ENCODE results near the gene CFAP299.

The CFAP299 gene

DNA sequence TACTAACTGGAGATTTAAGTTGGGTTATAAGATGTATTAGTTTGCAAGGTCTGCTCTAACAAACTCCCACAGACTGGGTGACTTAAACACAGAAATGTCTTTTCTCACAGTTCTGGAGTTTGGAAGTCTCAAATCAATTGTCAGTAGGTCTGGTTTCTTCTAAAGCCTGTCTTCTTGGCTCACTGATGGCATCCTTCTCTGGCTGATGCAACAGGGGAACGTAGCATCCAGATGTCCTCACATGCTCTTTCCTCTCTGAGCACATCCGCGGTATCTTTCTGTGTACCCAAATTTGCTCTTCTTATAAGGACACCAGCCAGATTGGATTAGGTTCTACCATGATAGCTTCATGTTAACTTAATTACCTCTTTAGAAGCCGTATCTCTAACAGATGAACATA lies 631.8 kb downstream of the CFAP299 start:
- no peaks in the 10 kb centered on the region for H3K4me1 Mint-ChIP-seq
- DNase-seq (ENCODE audit: low spot score in 2 of 2), result no peak
- H3K4me3 Mint-ChIP-seq, result no peak overlapping the region
- peak; percentile 24 for ATAC-seq
- no peak overlapping the region for H3K27ac Mint-ChIP-seq
- no peaks in the 10 kb centered on the region for H3K36me3 Mint-ChIP-seq
- no peaks in the 10 kb centered on the region for H3K9me3 Mint-ChIP-seq

DNA sequence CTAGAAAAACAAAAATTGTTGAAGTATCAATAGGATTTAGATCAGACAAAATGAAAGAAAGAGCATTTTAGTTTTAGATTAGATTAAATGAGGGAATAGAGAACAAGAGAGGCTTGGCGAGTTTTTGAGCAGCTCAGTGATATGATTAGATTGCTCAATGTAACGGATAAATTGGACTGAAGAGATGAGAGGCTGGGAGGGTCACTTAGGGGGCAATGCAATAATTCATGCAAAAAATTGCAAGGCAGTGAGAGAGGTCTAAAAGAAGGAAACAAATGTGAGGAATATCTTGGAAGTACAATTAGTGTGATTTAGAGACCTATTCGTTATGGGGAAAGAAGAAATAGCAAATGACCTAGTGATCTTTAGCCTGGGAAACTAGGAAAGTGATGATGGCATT lies 644.7 kb downstream of the CFAP299 start:
- Mint-ChIP-seq H3K27ac (no peak overlapping the region), H3K9me3 (no peaks in the 10 kb centered on the region), H3K4me1 (no peaks in the 10 kb centered on the region), H3K4me3 (no peak overlapping the region), H3K36me3 (no peaks in the 10 kb centered on the region)
- ATAC-seq (no peak), DNase-seq (ENCODE audit: low spot score in 2 of 2) (no peak)

DNA sequence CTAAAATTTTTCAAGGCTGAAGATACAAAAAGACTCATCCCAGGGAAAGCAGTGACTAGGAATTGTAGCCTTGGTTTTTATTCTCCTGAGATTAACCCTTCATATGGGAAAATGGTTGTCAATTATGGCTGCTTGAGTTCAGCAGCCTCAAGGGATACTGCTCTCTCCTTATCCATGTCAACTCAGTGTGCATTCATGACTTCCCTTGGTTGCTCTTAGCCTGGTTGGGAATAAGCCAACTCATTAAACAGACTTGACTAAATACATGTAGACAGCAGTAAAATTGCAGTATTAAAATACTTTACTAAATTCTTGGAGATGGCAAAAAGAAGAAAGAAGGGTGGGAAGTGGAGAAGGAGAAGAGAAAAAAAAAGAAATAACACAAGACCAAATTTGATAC lies 650.5 kb downstream of the CFAP299 start:
- Mint-ChIP-seq H3K4me1 (no peaks in the 10 kb centered on the region), H3K36me3 (no peaks in the 10 kb centered on the region), H3K9me3 (no peaks in the 10 kb centered on the region), H3K4me3 (no peak overlapping the region), H3K27ac (no peak overlapping the region)
- ATAC-seq, result no peak
- DNase-seq (ENCODE audit: low spot score in 2 of 2), result no peak

DNA sequence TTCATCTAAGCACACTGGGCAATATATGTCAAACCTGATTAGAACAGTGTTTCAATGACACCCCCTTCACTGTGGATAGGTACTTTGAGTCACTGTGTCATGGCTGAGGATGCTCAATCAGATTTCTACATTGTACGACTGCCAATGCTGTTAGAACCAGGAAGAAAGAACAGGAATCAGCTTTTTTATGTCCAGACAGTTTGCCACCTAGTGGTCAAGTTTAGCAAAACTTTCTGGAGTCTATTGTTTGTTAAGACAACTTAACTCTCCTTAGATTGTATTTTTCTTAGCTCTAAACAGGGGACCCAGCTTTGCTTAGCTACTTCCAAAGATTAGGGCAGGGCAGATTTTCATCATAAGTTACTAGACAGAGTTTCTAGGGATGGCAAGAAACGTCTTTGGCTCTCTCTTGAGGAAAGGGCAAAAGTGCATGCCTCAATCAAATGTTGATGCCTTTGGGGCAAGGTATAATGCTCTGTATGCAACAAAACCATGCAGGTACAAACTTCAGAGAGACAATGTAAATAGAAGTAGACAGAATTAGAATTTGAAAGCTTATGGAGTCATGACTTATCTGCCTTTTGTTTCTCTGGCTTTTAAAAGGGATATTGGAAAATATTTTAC lies 654.5 kb downstream of the CFAP299 start:
- H3K36me3 Mint-ChIP-seq, result no peaks in the 10 kb centered on the region
- no peaks in the 10 kb centered on the region for H3K4me1 Mint-ChIP-seq
- H3K9me3 Mint-ChIP-seq, result no peaks in the 10 kb centered on the region
- no peak overlapping the region for H3K27ac Mint-ChIP-seq
- DNase-seq (ENCODE audit: low spot score in 2 of 2) (peak in 1 of 2 donors; percentile 6), ATAC-seq (peak; percentile 16)
- H3K4me3 Mint-ChIP-seq, result no peak overlapping the region

DNA sequence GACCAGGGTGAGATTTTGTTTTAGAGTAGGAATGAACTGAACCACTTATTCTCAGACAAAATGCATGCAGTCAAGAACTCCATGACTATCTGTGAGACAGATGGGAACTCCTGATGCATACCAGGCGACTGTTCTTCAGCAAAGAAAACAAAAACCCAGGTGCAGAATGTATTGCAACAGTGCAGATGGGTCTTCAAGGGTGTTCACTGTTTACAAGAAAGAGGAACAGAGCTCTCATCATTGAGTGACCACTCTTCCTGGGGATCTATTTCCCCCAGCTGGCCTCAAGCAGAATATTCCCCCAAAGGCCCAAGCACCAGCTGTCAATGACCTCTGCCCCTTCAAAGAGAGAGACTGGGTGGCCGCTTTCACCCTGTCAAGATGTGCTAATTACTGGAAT lies 655.3 kb downstream of the CFAP299 start:
- Mint-ChIP-seq H3K4me3 (no peak overlapping the region), H3K36me3 (no peaks in the 10 kb centered on the region), H3K4me1 (no peaks in the 10 kb centered on the region), H3K9me3 (no peaks in the 10 kb centered on the region), H3K27ac (no peak overlapping the region)
- no peak for ATAC-seq
- no peak for DNase-seq (ENCODE audit: low spot score in 2 of 2)

DNA sequence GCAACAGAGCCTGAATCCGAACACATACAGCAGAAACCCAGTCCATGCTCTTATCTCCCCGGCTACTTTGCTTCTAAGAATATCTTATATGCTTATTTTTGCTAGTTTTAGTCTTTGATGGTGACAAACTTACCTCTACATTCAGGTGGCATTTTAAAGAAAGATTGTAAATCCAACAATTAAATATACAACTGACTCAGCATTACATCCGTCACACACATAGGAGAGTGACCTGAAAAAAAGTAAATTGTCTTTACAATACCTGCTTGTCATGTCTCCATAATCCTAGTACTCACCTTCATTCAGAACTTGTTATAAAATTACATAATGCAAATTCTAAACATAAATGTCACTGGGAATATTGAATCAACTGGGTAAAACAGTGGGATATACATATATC lies 664.4 kb downstream of the CFAP299 start:
- Mint-ChIP-seq H3K27ac (no peak overlapping the region), H3K4me1 (peaks cover 8% of the 10 kb centered on the region), H3K9me3 (no peaks in the 10 kb centered on the region), H3K4me3 (no peak overlapping the region), H3K36me3 (no peaks in the 10 kb centered on the region)
- DNase-seq (ENCODE audit: low spot score in 2 of 2) (no peak), ATAC-seq (no peak)

DNA sequence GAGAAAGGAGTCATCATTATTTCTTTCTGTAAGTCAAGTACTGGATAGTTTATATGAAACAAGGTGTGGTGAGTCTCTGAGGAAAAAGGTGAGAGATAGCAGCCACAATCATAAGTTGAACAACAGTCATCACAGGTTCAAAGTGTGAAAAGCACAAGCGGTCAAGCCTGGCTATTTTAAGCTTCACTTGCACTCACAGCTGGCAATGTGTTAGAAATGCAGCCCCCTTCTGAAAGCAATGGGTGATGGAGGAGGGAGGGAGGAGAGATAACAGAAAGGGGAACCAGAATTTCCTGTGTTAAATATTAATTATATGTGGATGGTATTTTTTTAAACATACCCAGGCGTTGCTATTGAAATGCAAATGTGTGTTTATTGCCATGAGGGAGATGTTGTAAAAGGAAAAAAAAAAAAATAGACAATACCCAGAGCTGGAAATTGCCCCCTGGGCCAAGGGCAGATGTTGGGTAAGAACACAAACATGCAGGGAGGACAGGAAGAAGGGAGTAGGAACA lies 668.1 kb downstream of the CFAP299 start:
- ATAC-seq (peak; percentile 28), DNase-seq (ENCODE audit: low spot score in 2 of 2) (no peak)
- Mint-ChIP-seq H3K27ac (no peak overlapping the region), H3K36me3 (no peaks in the 10 kb centered on the region), H3K4me3 (no peak overlapping the region), H3K4me1 (peaks cover 8% of the 10 kb centered on the region), H3K9me3 (no peaks in the 10 kb centered on the region)

DNA sequence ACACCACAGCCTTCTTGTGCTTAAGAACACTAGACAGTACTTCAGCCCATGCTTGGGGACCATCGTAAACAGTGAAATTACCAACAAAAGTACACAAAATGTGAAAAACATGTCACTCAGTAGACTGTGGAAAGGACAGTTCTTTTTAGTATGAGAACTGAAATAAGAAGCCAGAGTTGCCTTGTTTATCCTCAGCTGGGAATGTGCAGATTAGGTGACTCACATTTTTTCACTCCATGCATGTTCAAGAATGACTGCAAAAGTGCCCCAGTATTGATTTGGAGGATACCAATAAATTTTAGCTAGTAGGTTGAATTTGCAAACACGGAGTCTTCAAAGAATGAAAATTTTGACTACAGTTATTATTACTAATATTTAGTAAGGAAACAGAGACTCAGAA lies 671.9 kb downstream of the CFAP299 start:
- Mint-ChIP-seq H3K4me3 (no peak overlapping the region), H3K4me1 (peaks cover 8% of the 10 kb centered on the region), H3K27ac (no peak overlapping the region), H3K36me3 (no peaks in the 10 kb centered on the region), H3K9me3 (no peaks in the 10 kb centered on the region)
- ATAC-seq (no peak), DNase-seq (ENCODE audit: low spot score in 2 of 2) (no peak)
